Activated CD8-positive, alpha-beta T cell treated with anti-CD3 and anti-CD28 coated beads, Interleukin-2, amount 10 ng/mL, durations not matched to agents 7 days and 5 days (primary cell): Measurements from ENCODE around the gene ARFGAP3. TPM values are rescaled to one million over a fixed set of nuclear protein-coding genes. Genes with fewer than 3 reads are reported as not detected.

ENCODE experiments used
- ATAC-seq: fragments of 150-1000 bp; cut with Tn5 transposase; one replicate; pipeline ENCODE4 v1.10.0; 2021; ENCODE audit warnings: moderate library complexity
- CTCF ChIA-PET: fragments of 350-600 bp; sonication (Branson Sonifier 250); formaldehyde crosslinking; loops from one replicate; lab custom pipeline; 2021; ENCODE audit warnings: antibody characterized with exemption; lab: Charles Lee
- POLR2A ChIA-PET: fragments of 350-600 bp; sonication (Branson Sonifier 250); formaldehyde crosslinking; loops from one replicate; lab custom pipeline; 2021; ENCODE audit warnings: antibody characterized with exemption; lab: Charles Lee
- DNase-seq: peaks from one replicate; pipeline ENCODE4 v3.0.0-alpha.2; 2020
- H3K27ac Mint-ChIP-seq: one replicate; pipeline ENCODE4 v1.8.0; 2021; ENCODE audit warnings: mild to moderate bottlenecking, mixed read lengths
- H3K27me3 Mint-ChIP-seq: one replicate; pipeline ENCODE4 v1.8.0; 2021; ENCODE audit warnings: low read depth, mixed read lengths
- H3K36me3 Mint-ChIP-seq: one replicate; pipeline ENCODE4 v1.8.0; 2021; ENCODE audit warnings: low read depth, mixed read lengths
- H3K4me1 Mint-ChIP-seq: one replicate; pipeline ENCODE4 v1.8.0; 2021; ENCODE audit warnings: low read depth, mixed read lengths
- H3K4me3 Mint-ChIP-seq: one replicate; pipeline ENCODE4 v1.8.0; 2021; ENCODE audit warnings: mild to moderate bottlenecking, mixed read lengths
- H3K9me3 Mint-ChIP-seq: one replicate; pipeline ENCODE4 v1.8.0; 2022; ENCODE audit warnings: mixed read lengths; ENCODE audit not compliant: insufficient read depth
- total RNA-seq, 2 experiments: library from RNA; stranded (reverse); gene quantifications; one replicate each; pipeline ENCODE4 v1.2.3, GENCODE V29; 2021

The ARFGAP3 gene
- total RNA-seq, 2 experiments from 2014 or later: 35.8 to 36.7 TPM

GRCh38 chr22:42814616-42815015 lies 42.5 kb downstream of the ARFGAP3 start:
- H3K4me1 Mint-ChIP-seq: no peaks in the 10 kb centered on the region
- no peak overlapping the region for H3K27ac Mint-ChIP-seq
- DNase-seq (no peak), ATAC-seq (no peak)
- peaks cover 19% of the 10 kb centered on the region for H3K36me3 Mint-ChIP-seq
- no peak overlapping the region for H3K4me3 Mint-ChIP-seq
- H3K9me3 Mint-ChIP-seq: no peaks in the 10 kb centered on the region
- ChIA-PET POLR2A (no interaction called here), CTCF (no interaction called here)
- H3K27me3 Mint-ChIP-seq: no peaks in the 10 kb centered on the region

- no peaks in the 10 kb centered on the region for H3K9me3 Mint-ChIP-seq
- peaks cover 21% of the 10 kb centered on the region for H3K36me3 Mint-ChIP-seq
- no peak overlapping the region for H3K4me3 Mint-ChIP-seq
- CTCF ChIA-PET: no interaction called here
- ATAC-seq (no peak), DNase-seq (no peak)
- POLR2A ChIA-PET: interaction anchor here (0.7 kb wide), 1 partner anchor 46 kb away, joined by 3 read pairs; no protein-coding TSS in a partner anchor
- no peaks in the 10 kb centered on the region for H3K27me3 Mint-ChIP-seq
- no peaks in the 10 kb centered on the region for H3K4me1 Mint-ChIP-seq
- no peak overlapping the region for H3K27ac Mint-ChIP-seq
Observed at GRCh38 chr22:42814215-42814614, 42.9 kb downstream of the ARFGAP3 start.

DNA sequence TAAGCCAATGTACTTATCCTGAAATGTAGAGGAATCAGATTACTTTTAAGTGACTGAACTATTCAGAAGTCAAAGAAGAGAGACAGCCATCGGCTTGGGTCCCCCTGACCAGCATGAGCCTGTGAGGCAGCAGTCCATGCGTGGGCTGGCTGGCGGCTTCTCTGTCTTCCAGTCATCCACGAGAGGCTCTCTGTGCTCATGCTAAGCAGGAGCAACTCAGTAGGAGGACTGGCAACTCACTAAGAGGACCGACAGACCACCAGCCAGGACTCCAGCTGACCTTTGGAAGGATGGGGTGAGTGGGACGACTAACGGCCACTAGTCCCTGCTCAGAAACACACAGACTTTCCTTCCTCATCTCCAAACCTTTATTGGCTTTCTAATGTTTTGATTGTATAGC lies 43.6 kb downstream of the ARFGAP3 start:
- ChIA-PET POLR2A (interaction anchor here (0.7 kb wide), 1 partner anchor 46 kb away, joined by 3 read pairs; no protein-coding TSS in a partner anchor), CTCF (interaction anchor here (1.2 kb wide), 1 partner anchor 10 kb away, joined by 3 read pairs; no protein-coding TSS in a partner anchor)
- ATAC-seq (no peak), DNase-seq (no peak)
- Mint-ChIP-seq H3K4me1 (peaks cover 2% of the 10 kb centered on the region), H3K4me3 (no peak overlapping the region), H3K9me3 (no peaks in the 10 kb centered on the region), H3K27me3 (no peaks in the 10 kb centered on the region), H3K36me3 (peaks cover 26% of the 10 kb centered on the region), H3K27ac (no peak overlapping the region)

DNA sequence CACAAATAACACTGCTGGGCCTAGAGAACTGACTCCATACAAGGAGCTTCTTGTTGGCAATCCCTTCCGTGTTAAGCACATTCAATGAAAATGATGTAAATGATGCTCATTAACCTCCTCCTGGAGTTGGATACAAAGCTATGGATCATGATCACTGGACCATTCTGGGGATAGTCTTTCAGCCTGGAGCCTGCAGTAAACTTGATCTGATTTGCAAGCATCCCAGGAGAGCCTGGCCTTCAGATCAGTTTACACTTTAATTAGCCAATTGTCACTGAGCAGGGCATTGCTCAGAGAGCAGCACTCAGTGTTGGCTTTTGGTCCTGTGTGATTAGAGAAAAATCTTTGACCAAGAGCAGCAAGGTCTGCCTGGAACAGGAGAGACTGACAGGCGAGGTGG lies 45.6 kb downstream of the ARFGAP3 start:
- H3K4me1 Mint-ChIP-seq: peaks cover 5% of the 10 kb centered on the region
- POLR2A ChIA-PET: no interaction called here
- no peaks in the 10 kb centered on the region for H3K9me3 Mint-ChIP-seq
- peaks cover 30% of the 10 kb centered on the region for H3K36me3 Mint-ChIP-seq
- H3K27me3 Mint-ChIP-seq: no peaks in the 10 kb centered on the region
- ATAC-seq (no peak), DNase-seq (no peak)
- H3K4me3 Mint-ChIP-seq: no peak overlapping the region
- CTCF ChIA-PET: no interaction called here
- no peak overlapping the region for H3K27ac Mint-ChIP-seq

GRCh38 chr22:42808521-42808920 lies 48.6 kb downstream of the ARFGAP3 start:
- H3K9me3 Mint-ChIP-seq: no peaks in the 10 kb centered on the region
- CTCF ChIA-PET: no interaction called here
- no peak overlapping the region for H3K27ac Mint-ChIP-seq

GRCh38 chr22:42807185-42807584 lies 49.9 kb downstream of the ARFGAP3 start:
- H3K27ac Mint-ChIP-seq: no peak overlapping the region
- ChIA-PET POLR2A (no interaction called here), CTCF (no interaction called here)
- no peak for ATAC-seq
- no peak overlapping the region for H3K4me3 Mint-ChIP-seq
- no peaks in the 10 kb centered on the region for H3K9me3 Mint-ChIP-seq
- DNase-seq: no peak
- peaks cover 22% of the 10 kb centered on the region for H3K36me3 Mint-ChIP-seq
- H3K27me3 Mint-ChIP-seq: no peaks in the 10 kb centered on the region
- peaks cover 5% of the 10 kb centered on the region for H3K4me1 Mint-ChIP-seq

More at GRCh38 chr22:42808521-42808920, 48.6 kb downstream of the ARFGAP3 start:
- Mint-ChIP-seq H3K4me1 (peaks cover 5% of the 10 kb centered on the region), H3K27me3 (no peaks in the 10 kb centered on the region), H3K36me3 (peaks cover 28% of the 10 kb centered on the region), H3K4me3 (no peak overlapping the region)
- POLR2A ChIA-PET: interaction anchor here (0.6 kb wide), 1 partner anchor 165 kb away, joined by 3 read pairs; no protein-coding TSS in a partner anchor
- no peak for DNase-seq
- no peak for ATAC-seq

DNA sequence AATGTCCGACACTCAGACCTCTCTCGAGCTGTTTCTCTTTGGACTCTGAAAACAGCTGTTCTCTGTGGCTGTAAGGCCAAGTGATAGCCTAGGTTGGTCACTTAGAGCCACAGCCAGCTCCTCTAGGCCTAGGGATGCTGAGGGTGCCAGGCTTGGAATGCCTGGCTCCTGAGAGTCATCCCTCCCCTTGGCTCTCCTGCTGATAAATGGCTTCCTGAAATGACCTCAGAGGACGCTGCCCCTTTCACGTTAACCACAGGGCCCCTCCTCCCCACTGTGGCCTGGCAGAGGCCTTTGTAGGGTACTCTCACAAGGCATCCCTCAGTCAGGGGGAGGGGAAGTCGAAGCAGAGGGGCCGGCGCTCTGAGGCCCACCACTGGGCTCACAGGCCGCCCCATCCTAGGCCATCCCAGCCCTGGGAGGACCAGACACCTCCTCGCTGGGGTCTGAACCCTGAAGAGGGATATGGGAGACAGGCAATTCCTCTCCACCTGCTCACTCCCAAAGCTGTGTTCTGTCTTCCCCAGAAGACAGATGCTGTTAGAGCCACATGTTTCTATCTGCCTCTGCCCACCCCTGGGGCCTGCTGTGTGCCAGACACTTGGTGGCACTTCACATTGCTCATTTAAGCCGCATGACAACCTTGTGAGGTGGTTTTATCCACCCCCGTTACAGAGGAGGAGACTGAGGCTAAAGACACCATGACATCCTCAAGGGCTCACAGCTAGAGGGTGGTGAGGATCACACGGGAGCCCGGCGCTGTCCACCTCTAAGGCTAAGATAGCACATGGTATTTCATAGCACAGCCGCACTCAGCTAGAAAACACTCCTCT lies 50.9 kb downstream of the ARFGAP3 start:
- ChIA-PET POLR2A (no interaction called here), CTCF (no interaction called here)
- Mint-ChIP-seq H3K4me3 (no peak overlapping the region), H3K9me3 (no peaks in the 10 kb centered on the region), H3K36me3 (peaks cover 22% of the 10 kb centered on the region), H3K27me3 (no peaks in the 10 kb centered on the region), H3K4me1 (peaks cover 5% of the 10 kb centered on the region), H3K27ac (no peak overlapping the region)
- DNase-seq (no peak), ATAC-seq (no peak)

GRCh38 chr22:42805016-42805997 lies 51.8 kb downstream of the ARFGAP3 start:
- Mint-ChIP-seq H3K36me3 (peaks cover 29% of the 10 kb centered on the region), H3K27ac (no peak overlapping the region)

GRCh38 chr22:42803389-42803788 lies 53.7 kb downstream of the ARFGAP3 start:
- peaks cover 2% of the 10 kb centered on the region for H3K4me1 Mint-ChIP-seq
- H3K27ac Mint-ChIP-seq: no peak overlapping the region
- no peaks in the 10 kb centered on the region for H3K27me3 Mint-ChIP-seq
- no peak overlapping the region for H3K4me3 Mint-ChIP-seq
- ATAC-seq (no peak), DNase-seq (no peak)
- POLR2A ChIA-PET: no interaction called here
- H3K36me3 Mint-ChIP-seq: peaks cover 21% of the 10 kb centered on the region
- CTCF ChIA-PET: no interaction called here
- no peaks in the 10 kb centered on the region for H3K9me3 Mint-ChIP-seq

More at GRCh38 chr22:42805016-42805997, 51.8 kb downstream of the ARFGAP3 start:
- H3K4me1 Mint-ChIP-seq: peaks cover 5% of the 10 kb centered on the region
- no peaks in the 10 kb centered on the region for H3K9me3 Mint-ChIP-seq
- no peaks in the 10 kb centered on the region for H3K27me3 Mint-ChIP-seq
- ChIA-PET POLR2A (no interaction called here), CTCF (no interaction called here)
- DNase-seq: no peak
- ATAC-seq: no peak
- H3K4me3 Mint-ChIP-seq: no peak overlapping the region

GRCh38 chr22:42801252-42802080 lies 55.6 kb downstream of the ARFGAP3 start:
- Mint-ChIP-seq H3K4me3 (no peak overlapping the region), H3K36me3 (peaks cover 22% of the 10 kb centered on the region), H3K27me3 (no peaks in the 10 kb centered on the region), H3K4me1 (peaks cover 2% of the 10 kb centered on the region), H3K9me3 (no peaks in the 10 kb centered on the region), H3K27ac (no peak overlapping the region)
- POLR2A ChIA-PET: interaction anchor here (0.6 kb wide), 1 partner anchor 206 kb away, joined by 5 read pairs; no protein-coding TSS in a partner anchor
- DNase-seq (no peak), ATAC-seq (no peak)
- CTCF ChIA-PET: interaction anchor here (1.4 kb wide), 1 partner anchor 66 kb away, joined by 4 read pairs; no protein-coding TSS in a partner anchor
